ENCODE results near the gene PARD3. TPM values are rescaled to one million over a fixed set of nuclear protein-coding genes. Genes with fewer than 3 reads are reported as not detected.

The PARD3 gene
- polyA plus RNA-seq, 3 donors: 0.51 TPM; not detected in 2

DNA sequence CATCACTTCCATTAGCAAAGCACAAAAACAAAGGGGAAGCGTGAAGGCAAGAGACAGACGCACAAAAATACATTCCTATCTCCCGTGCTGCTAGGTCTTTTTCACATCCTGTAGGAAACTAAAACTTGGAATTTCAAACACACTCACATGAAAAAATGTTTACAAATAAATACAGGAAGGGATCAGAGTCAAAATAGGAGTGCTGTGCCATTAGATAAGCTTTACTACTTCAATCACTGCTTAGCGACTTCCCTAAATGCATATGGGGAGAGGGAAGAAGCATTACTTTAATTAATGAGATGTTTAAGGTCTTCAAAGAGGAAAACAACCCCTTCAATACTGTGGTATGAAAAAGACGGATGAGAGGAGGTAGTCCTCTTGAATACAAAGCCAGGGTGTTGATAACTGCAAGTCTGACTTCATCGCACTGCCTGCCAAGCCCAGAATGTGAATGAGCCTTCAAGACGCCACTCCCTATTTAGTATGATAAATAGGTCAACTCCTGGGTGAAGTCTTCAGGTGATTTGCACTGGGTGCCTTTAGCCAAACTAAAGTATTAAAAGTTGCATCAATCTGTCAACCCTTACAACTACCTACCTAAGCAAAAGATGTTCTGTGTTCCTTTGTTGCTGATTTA lies 13.9 kb downstream of the PARD3 start:
- Histone ChIP-seq H2AFZ (ENCODE audit: insufficient read depth, low read depth, low read length, poor library complexity, severe bottlenecking) (no peak overlapping the region), H3K27ac (ENCODE audit: low read depth in 1 of 2, low read length in 2 of 2) (no peak overlapping the region), H3K36me3 (replicated peaks in 1 of 2; ENCODE audit: control insufficient read depth in 1 of 2, insufficient read depth in 2 of 2, low read length in 2 of 2) (no peaks in the 10 kb centered on the region), H3K9me3 (replicated peaks in 1 of 2; ENCODE audit: control insufficient read depth in 1 of 2, insufficient read depth in 1 of 2, low read length in 2 of 2) (no peaks in the 10 kb centered on the region), H3K27me3 (ENCODE audit: control insufficient read depth in 2 of 2, insufficient read depth in 2 of 2, low read length in 2 of 2) (no peaks in the 10 kb centered on the region), H4K20me1 (ENCODE audit: insufficient read depth, low read length) (no peaks in the 10 kb centered on the region), H3K4me1 (ENCODE audit: control insufficient read depth in 1 of 2, insufficient read depth in 2 of 2, low read length in 2 of 2) (no peaks in the 10 kb centered on the region), H3K4me2 (replicated peaks; ENCODE audit: extremely low read depth, low read length, poor library complexity, severe bottlenecking) (no peak overlapping the region), H3K79me2 (ENCODE audit: insufficient read depth, low read length) (no peaks in the 10 kb centered on the region), H3K9ac (ENCODE audit: insufficient read depth, low read length, poor library complexity, severe bottlenecking) (no peak overlapping the region), H3K4me3 (replicated peaks in 1 of 3; ENCODE audit: low read depth in 2 of 3, low read length in 3 of 3) (no peak overlapping the region)
- intact Hi-C loops (cut with micrococcal nuclease): no loop called here
- DNase-seq: no peak
- TF ChIP-seq CTCF (IDR thresholded peaks at IDR 0.05): no peak
- Mint-ChIP-seq H3K27ac (no peak overlapping the region), H3K4me3 (no peak overlapping the region), H3K27me3 (ENCODE audit: low read depth in 3 of 3) (peaks cover 4 to 11% (median 8%) of the 10 kb centered on the region in 3 donors), H3K36me3 (no peaks in the 10 kb centered on the region), H3K4me1 (no peaks in the 10 kb centered on the region), H3K9me3 (peaks cover 0 to 5% (median 0%) of the 10 kb centered on the region in 7 donors)
- WGBS (ENCODE audit: insufficient coverage): 83% methylated on average over 1 of the region's 7 CpGs

DNA sequence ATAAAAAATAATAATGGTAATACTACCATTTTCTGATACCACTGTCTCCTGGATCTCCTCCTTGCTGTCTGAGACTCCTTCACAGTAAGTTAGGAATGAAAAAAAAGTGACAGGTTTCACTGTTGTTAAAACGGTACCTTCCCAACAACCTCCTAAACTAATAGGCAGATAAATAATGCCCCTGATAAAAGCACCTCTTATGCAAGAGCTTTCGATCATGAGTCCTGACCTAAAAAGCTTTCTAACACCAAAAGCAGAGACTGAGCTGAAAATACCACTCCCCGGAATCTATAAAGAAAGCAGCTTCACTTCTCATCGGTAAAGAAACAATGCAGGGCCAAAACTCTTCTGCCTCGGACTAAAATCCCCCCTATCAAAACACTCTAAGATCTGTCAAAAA lies 14.5 kb downstream of the PARD3 start:
- H3K4me2 ChIP-seq (replicated peaks; ENCODE audit: extremely low read depth, low read length, poor library complexity, severe bottlenecking): no peak overlapping the region
- TF ChIP-seq CTCF (IDR thresholded peaks at IDR 0.05): no peak
- H3K9ac ChIP-seq (ENCODE audit: insufficient read depth, low read length, poor library complexity, severe bottlenecking): no peak overlapping the region
- no peak overlapping the region for H2AFZ ChIP-seq (ENCODE audit: insufficient read depth, low read depth, low read length, poor library complexity, severe bottlenecking)
- no peaks in the 10 kb centered on the region for H3K9me3 ChIP-seq (replicated peaks in 1 of 2; ENCODE audit: control insufficient read depth in 1 of 2, insufficient read depth in 1 of 2, low read length in 2 of 2)
- intact Hi-C loops (cut with micrococcal nuclease): no loop called here
- no peak overlapping the region for H3K4me3 ChIP-seq (replicated peaks in 1 of 3; ENCODE audit: low read depth in 2 of 3, low read length in 3 of 3)
- no peak overlapping the region for H3K4me3 Mint-ChIP-seq
- no peaks in the 10 kb centered on the region for H3K27me3 ChIP-seq (ENCODE audit: control insufficient read depth in 2 of 2, insufficient read depth in 2 of 2, low read length in 2 of 2)
- no peaks in the 10 kb centered on the region for H3K4me1 Mint-ChIP-seq
- 68% methylated on average over 4 of the region's 5 CpGs for whole genome bisulfite sequencing (ENCODE audit: insufficient coverage)
- no peaks in the 10 kb centered on the region for H3K79me2 ChIP-seq (ENCODE audit: insufficient read depth, low read length)
- H4K20me1 ChIP-seq (ENCODE audit: insufficient read depth, low read length): no peaks in the 10 kb centered on the region
- H3K36me3 Mint-ChIP-seq: no peaks in the 10 kb centered on the region
- H3K4me1 ChIP-seq (ENCODE audit: control insufficient read depth in 1 of 2, insufficient read depth in 2 of 2, low read length in 2 of 2): no peaks in the 10 kb centered on the region
- no peak for DNase-seq
- H3K27ac ChIP-seq (ENCODE audit: low read depth in 1 of 2, low read length in 2 of 2): no peak overlapping the region
- no peak overlapping the region for H3K27ac Mint-ChIP-seq
- peaks cover 0 to 5% (median 0%) of the 10 kb centered on the region in 7 donors for H3K9me3 Mint-ChIP-seq
- peaks cover 3 to 9% (median 8%) of the 10 kb centered on the region in 3 donors for H3K27me3 Mint-ChIP-seq (ENCODE audit: low read depth in 3 of 3)
- no peaks in the 10 kb centered on the region for H3K36me3 ChIP-seq (replicated peaks in 1 of 2; ENCODE audit: control insufficient read depth in 1 of 2, insufficient read depth in 2 of 2, low read length in 2 of 2)

Data from CD14-positive monocyte (primary cell).